Measurements from ENCODE around the gene OPHN1. TPM values are rescaled to one million over a fixed set of nuclear protein-coding genes. Genes with fewer than 3 reads are reported as not detected.

Gene OPHN1
- total RNA-seq, 1 experiment from 2014 or later, result 4.4 TPM

DNA sequence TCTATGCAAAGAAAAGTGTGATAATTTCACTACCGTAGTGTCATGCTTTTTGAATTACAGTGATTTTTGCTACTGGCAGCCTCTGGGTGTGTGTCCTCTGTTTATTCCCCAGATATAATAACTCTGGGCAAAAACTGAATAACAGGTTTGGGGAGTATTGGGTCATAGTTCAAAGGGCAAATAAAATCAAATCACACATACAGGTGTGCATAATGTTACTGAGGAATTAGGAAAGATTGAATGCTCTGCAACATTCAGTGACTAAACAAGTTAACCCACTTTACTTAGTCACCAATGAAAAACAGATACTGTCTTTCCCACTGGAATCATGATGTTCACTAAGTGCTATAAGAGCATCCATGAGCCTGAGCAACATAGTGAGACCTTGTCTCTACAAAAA, 224.3 kb downstream of the OPHN1 start (continued):
- TF ChIP-seq ARID4B (CRISPR knock-in tag; IDR thresholded peaks at IDR 0.05; ENCODE audit: borderline replicate concordance), result no peak
- TF ChIP-seq RORB (CRISPR knock-in tag; IDR thresholded peaks at IDR 0.05), result no peak
- TF ChIP-seq FOXK1 (CRISPR knock-in tag; IDR thresholded peaks at IDR 0.05), result no peak
- TF ChIP-seq ATF3 (CRISPR knock-in tag; conservative IDR thresholded peaks at IDR 0.05), result no peak
- TF ChIP-seq, protein P1, sequence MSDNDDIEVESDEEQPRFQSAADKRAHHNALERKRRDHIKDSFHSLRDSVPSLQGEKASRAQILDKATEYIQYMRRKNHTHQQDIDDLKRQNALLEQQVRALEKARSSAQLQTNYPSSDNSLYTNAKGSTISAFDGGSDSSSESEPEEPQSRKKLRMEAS (CRISPR knock-in tag; IDR thresholded peaks at IDR 0.05), result no peak

DNA sequence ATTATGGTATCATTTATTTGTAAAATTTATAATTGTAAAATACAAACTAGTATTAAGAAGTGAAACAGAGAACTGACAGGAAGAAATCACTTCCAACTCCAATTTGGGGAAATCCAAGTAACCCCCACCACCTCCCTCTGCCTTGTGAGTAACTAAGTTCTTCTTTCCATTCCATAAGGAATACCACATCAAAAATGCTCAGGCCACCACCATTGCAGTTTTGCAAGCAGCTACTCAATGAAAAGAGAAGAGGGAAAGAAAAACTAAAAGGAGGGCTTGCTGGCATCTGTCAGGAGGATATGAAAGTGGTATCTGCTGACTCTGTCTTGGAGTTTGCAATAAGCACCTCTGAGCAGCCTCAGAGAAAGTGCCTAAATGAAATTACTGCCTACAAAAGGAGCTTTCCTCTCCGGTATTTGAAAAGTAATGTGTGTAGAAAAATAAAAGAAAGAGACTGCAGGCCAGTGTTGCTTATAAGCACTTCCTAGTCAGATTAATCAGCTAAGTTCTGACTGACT, 228.7 kb downstream of the OPHN1 start:
- ChIA-PET CTCF (no interaction called here), POLR2A (no interaction called here)
- no peak overlapping the region for H3K4me3 Mint-ChIP-seq
- ATAC-seq (no peak), DNase-seq (ENCODE audit: low spot score) (no peak)
- 0 out of 2 replicates have a peak, but pooled peaks cover 3% of the 10 kb centered on the region for H3K36me3 Mint-ChIP-seq
- H3K9me3 Mint-ChIP-seq, result no peaks in the 10 kb centered on the region
- no peaks in the 10 kb centered on the region for H3K4me1 Mint-ChIP-seq
- H3K27me3 Mint-ChIP-seq (ENCODE audit: low read depth), result no peaks in the 10 kb centered on the region
- no peak overlapping the region for H3K27ac Mint-ChIP-seq
- TF ChIP-seq NFE2L1 (CRISPR knock-in tag; IDR thresholded peaks at IDR 0.05), result no peak
- no peak for TF ChIP-seq STAT6 (CRISPR knock-in tag; conservative IDR thresholded peaks at IDR 0.05; ENCODE audit: low read depth)
- TF ChIP-seq FOXP4 (CRISPR knock-in tag; IDR thresholded peaks at IDR 0.05), result no peak
- no peak for TF ChIP-seq ATF3 (CRISPR knock-in tag; conservative IDR thresholded peaks at IDR 0.05)
- TF ChIP-seq ZNF317 (CRISPR knock-in tag; IDR thresholded peaks at IDR 0.05; ENCODE audit: borderline replicate concordance, low read depth), result no peak
- TF ChIP-seq PRRX2 (CRISPR knock-in tag; IDR thresholded peaks at IDR 0.05), result no peak
- TF ChIP-seq, protein P2, sequence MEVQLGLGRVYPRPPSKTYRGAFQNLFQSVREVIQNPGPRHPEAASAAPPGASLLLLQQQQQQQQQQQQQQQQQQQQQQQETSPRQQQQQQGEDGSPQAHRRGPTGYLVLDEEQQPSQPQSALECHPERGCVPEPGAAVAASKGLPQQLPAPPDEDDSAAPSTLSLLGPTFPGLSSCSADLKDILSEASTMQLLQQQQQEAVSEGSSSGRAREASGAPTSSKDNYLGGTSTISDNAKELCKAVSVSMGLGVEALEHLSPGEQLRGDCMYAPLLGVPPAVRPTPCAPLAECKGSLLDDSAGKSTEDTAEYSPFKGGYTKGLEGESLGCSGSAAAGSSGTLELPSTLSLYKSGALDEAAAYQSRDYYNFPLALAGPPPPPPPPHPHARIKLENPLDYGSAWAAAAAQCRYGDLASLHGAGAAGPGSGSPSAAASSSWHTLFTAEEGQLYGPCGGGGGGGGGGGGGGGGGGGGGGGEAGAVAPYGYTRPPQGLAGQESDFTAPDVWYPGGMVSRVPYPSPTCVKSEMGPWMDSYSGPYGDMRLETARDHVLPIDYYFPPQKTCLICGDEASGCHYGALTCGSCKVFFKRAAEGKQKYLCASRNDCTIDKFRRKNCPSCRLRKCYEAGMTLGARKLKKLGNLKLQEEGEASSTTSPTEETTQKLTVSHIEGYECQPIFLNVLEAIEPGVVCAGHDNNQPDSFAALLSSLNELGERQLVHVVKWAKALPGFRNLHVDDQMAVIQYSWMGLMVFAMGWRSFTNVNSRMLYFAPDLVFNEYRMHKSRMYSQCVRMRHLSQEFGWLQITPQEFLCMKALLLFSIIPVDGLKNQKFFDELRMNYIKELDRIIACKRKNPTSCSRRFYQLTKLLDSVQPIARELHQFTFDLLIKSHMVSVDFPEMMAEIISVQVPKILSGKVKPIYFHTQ (CRISPR knock-in tag; IDR thresholded peaks at IDR 0.05), result no peak
- TF ChIP-seq ZNF232 (CRISPR knock-in tag; IDR thresholded peaks at IDR 0.05), result no peak
- no peak for TF ChIP-seq ELF4 (CRISPR knock-in tag; IDR thresholded peaks at IDR 0.05; ENCODE audit: low read depth)
- TF ChIP-seq, protein P1 (CRISPR knock-in tag; IDR thresholded peaks at IDR 0.05), result no peak
- TF ChIP-seq, protein P3, sequence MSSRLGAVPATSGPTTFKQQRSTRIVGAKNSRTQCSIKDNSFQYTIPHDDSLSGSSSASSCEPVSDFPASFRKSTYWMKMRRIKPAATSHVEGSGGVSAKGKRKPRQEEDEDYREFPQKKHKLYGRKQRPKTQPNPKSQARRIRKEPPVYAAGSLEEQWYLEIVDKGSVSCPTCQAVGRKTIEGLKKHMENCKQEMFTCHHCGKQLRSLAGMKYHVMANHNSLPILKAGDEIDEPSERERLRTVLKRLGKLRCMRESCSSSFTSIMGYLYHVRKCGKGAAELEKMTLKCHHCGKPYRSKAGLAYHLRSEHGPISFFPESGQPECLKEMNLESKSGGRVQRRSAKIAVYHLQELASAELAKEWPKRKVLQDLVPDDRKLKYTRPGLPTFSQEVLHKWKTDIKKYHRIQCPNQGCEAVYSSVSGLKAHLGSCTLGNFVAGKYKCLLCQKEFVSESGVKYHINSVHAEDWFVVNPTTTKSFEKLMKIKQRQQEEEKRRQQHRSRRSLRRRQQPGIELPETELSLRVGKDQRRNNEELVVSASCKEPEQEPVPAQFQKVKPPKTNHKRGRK (CRISPR knock-in tag; IDR thresholded peaks at IDR 0.05; ENCODE audit: borderline replicate concordance), result no peak
- TF ChIP-seq, protein P4, sequence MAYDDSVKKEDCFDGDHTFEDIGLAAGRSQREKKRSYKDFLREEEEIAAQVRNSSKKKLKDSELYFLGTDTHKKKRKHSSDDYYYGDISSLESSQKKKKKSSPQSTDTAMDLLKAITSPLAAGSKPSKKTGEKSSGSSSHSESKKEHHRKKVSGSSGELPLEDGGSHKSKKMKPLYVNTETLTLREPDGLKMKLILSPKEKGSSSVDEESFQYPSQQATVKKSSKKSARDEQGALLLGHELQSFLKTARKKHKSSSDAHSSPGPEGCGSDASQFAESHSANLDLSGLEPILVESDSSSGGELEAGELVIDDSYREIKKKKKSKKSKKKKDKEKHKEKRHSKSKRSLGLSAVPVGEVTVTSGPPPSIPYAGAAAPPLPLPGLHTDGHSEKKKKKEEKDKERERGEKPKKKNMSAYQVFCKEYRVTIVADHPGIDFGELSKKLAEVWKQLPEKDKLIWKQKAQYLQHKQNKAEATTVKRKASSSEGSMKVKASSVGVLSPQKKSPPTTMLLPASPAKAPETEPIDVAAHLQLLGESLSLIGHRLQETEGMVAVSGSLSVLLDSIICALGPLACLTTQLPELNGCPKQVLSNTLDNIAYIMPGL (CRISPR knock-in tag; IDR thresholded peaks at IDR 0.05), result no peak
- no peak for TF ChIP-seq CTCF (IDR thresholded peaks at IDR 0.05)
